Liver (tissue), 9 donors: ENCODE data around the gene YTHDC1. TPM values are rescaled to one million over a fixed set of nuclear protein-coding genes. Genes with fewer than 3 reads are reported as not detected.

Source experiments
- DNase-seq: peaks from one replicate; pipeline ENCODE4 v3.0.0-alpha.2; 2017; ENCODE audit warnings: low spot score
- H3K27ac ChIP-seq, 2 donors: one replicate each; pipeline ENCODE4 v1.7.0; 2013; ENCODE audit warnings: inconsistent platforms in 2 of 2, low read length in 2 of 2, control low read depth in 1 of 2, low read depth in 1 of 2, mild to moderate bottlenecking in 1 of 2
- H3K27me3 ChIP-seq, 4 donors: one replicate each; pipeline versions ENCODE4 v1.6.1 to v1.7.0; 2013; ENCODE audit warnings: low read length in 3 of 4, inconsistent platforms in 1 of 4, mild to moderate bottlenecking in 1 of 4, moderate library complexity in 1 of 4; ENCODE audit not compliant: control insufficient read depth in 4 of 4, insufficient read depth in 4 of 4
- H3K36me3 ChIP-seq, 4 donors: one replicate each; pipeline versions ENCODE4 v1.6.1 to v1.7.0; 2013; ENCODE audit warnings: low read length in 3 of 4, mild to moderate bottlenecking in 3 of 4, low read depth in 1 of 4, moderate library complexity in 1 of 4; ENCODE audit not compliant: control insufficient read depth in 4 of 4, insufficient read depth in 3 of 4
- H3K4me1 ChIP-seq, 4 donors: one replicate each; pipeline versions ENCODE4 v1.6.1 to v1.7.0; 2013; ENCODE audit warnings: low read length in 3 of 4, mild to moderate bottlenecking in 3 of 4, moderate library complexity in 1 of 4; ENCODE audit not compliant: control insufficient read depth in 4 of 4, insufficient read depth in 4 of 4
- H3K4me3 ChIP-seq, 3 donors: one replicate each; pipeline versions ENCODE4 v1.6.1 to v1.7.0; 2013; ENCODE audit warnings: low read length in 3 of 3, control low read depth in 1 of 3, low read depth in 1 of 3, mild to moderate bottlenecking in 1 of 3
- H3K9ac ChIP-seq, 2 donors: one replicate each; pipeline ENCODE4 v1.7.0; 2013; ENCODE audit warnings: low read length in 2 of 2, mild to moderate bottlenecking in 2 of 2, moderate library complexity in 2 of 2, control low read depth in 1 of 2, low read depth in 1 of 2
- H3K9me3 ChIP-seq, 4 donors: one replicate each; pipeline versions ENCODE4 v1.6.1 to v1.7.0; 2013; ENCODE audit warnings: low read length in 3 of 4; ENCODE audit not compliant: control insufficient read depth in 4 of 4
- ATF3 ChIP-seq: IDR thresholded peaks from 2 replicates; pipeline ENCODE4 v1.6.1; 2016; ENCODE audit warnings: antibody characterized with exemption
- EGR1 ChIP-seq, 2 donors: IDR thresholded peaks; 2 replicates each; pipeline ENCODE4 v1.6.1; 2016 to 2018; ENCODE audit warnings: antibody characterized with exemption in 2 of 2, low read depth in 2 of 2
- FOXA1 ChIP-seq: IDR thresholded peaks from 2 replicates; pipeline ENCODE4 v1.6.1; 2016; ENCODE audit warnings: antibody characterized with exemption
- FOXA2 ChIP-seq: IDR thresholded peaks from 2 replicates; pipeline ENCODE4 v1.6.1; 2016; ENCODE audit warnings: antibody characterized with exemption
- GABPA ChIP-seq, 2 donors: IDR thresholded peaks in 1 of 2; conservative IDR thresholded peaks in 1 of 2; 2 replicates each; pipeline ENCODE4 v1.6.1; 2016; ENCODE audit warnings: antibody characterized with exemption in 2 of 2, mild to moderate bottlenecking in 1 of 2, moderate library complexity in 1 of 2
- HNF4A ChIP-seq, 2 donors: conservative IDR thresholded peaks; 2 replicates each; pipeline ENCODE4 v1.6.1; 2016; ENCODE audit warnings: antibody characterized with exemption in 2 of 2, mild to moderate bottlenecking in 2 of 2
- HNF4G ChIP-seq: IDR thresholded peaks from 2 replicates; pipeline ENCODE4 v1.6.1; 2016; ENCODE audit warnings: antibody characterized with exemption
- NR2F2 ChIP-seq: IDR thresholded peaks from 2 replicates; pipeline ENCODE4 v1.6.1; 2016; ENCODE audit warnings: antibody characterized with exemption
- RAD21 ChIP-seq, 2 donors: IDR thresholded peaks; 2 replicates each; pipeline ENCODE4 v1.6.1; 2016; ENCODE audit warnings: antibody characterized with exemption in 2 of 2, mild to moderate bottlenecking in 2 of 2
- RXRA ChIP-seq, 2 donors: IDR thresholded peaks; 2 replicates each; pipeline ENCODE4 v1.6.1; 2017 to 2018; ENCODE audit warnings: antibody characterized with exemption in 2 of 2, mild to moderate bottlenecking in 1 of 2
- SP1 ChIP-seq: IDR thresholded peaks from 2 replicates; pipeline ENCODE4 v1.6.1; 2018; ENCODE audit warnings: antibody characterized with exemption, mild to moderate bottlenecking
- TAF1 ChIP-seq: conservative IDR thresholded peaks from 2 replicates; pipeline ENCODE4 v1.6.1; 2016; ENCODE audit warnings: antibody characterized with exemption, mild to moderate bottlenecking
- YY1 ChIP-seq: IDR thresholded peaks from 2 replicates; pipeline ENCODE4 v1.6.1; 2016; ENCODE audit warnings: antibody characterized with exemption, mild to moderate bottlenecking
- ZBTB33 ChIP-seq: IDR thresholded peaks from 2 replicates; pipeline ENCODE4 v1.6.1; 2016; ENCODE audit warnings: antibody characterized with exemption
- WGBS: extraction: QIAGEN DNeasy Blood & Tissue Kit; methylation state at CpG from one replicate; pipeline ENCODE4 v1.1.7; 2013; 5-methylcytosine and 5-hydroxymethylcytosine counted together
- polyA plus RNA-seq, 2 donors: library from polyadenylated mRNA; stranded (reverse) in 1 of 2; unstranded in 1 of 2; fragments of 200-250 nt in 1 of 2; fragments of >200 nt in 1 of 2; fragmentation: Nextera tagmentation in 1 of 2; extraction: Ambion mirVana in 1 of 2; gene quantifications; one replicate each; pipeline versions ENCODE4 v1.2.1 to v1.2.3, GENCODE V29; 2013 to 2015
- total RNA-seq, 2 donors: library from RNA; depleted of rRNA; stranded (reverse); fragments of >200 nt; gene quantifications; one replicate each; pipeline ENCODE4 v1.2.3, GENCODE V29; 2014
- TF ChIP-seq, protein P1 (sequence below): fragments of 150-350 bp; IDR thresholded peaks from 2 replicates; pipeline ENCODE4 v1.5.1; 2017; ENCODE audit warnings: improper control_type of control experiment, low read depth, low read length; ENCODE audit not compliant: missing input control
- TF ChIP-seq, protein P2 (sequence below): IDR thresholded peaks from 2 replicates; pipeline ENCODE4 v1.6.1; 2016; ENCODE audit warnings: antibody characterized with exemption
- TF ChIP-seq, protein P3 (sequence below): IDR thresholded peaks from 2 replicates; pipeline ENCODE4 v1.6.1; 2016; ENCODE audit warnings: antibody characterized with exemption, mild to moderate bottlenecking
- donor health status: healthy.
- donor health status: healthy.
- donor health status: healthy.
- donor health status: healthy.
- donor health status: healthy.

Gene YTHDC1
- total and polyA plus RNA-seq, 4 donors, result 15.5 to 30.3 (median 22.9) TPM

GRCh38 chr4:68337522-68337921, 12.4 kb downstream of the YTHDC1 start (continued):
- TF ChIP-seq, protein P1, sequence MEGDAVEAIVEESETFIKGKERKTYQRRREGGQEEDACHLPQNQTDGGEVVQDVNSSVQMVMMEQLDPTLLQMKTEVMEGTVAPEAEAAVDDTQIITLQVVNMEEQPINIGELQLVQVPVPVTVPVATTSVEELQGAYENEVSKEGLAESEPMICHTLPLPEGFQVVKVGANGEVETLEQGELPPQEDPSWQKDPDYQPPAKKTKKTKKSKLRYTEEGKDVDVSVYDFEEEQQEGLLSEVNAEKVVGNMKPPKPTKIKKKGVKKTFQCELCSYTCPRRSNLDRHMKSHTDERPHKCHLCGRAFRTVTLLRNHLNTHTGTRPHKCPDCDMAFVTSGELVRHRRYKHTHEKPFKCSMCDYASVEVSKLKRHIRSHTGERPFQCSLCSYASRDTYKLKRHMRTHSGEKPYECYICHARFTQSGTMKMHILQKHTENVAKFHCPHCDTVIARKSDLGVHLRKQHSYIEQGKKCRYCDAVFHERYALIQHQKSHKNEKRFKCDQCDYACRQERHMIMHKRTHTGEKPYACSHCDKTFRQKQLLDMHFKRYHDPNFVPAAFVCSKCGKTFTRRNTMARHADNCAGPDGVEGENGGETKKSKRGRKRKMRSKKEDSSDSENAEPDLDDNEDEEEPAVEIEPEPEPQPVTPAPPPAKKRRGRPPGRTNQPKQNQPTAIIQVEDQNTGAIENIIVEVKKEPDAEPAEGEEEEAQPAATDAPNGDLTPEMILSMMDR, result no peak

DNA sequence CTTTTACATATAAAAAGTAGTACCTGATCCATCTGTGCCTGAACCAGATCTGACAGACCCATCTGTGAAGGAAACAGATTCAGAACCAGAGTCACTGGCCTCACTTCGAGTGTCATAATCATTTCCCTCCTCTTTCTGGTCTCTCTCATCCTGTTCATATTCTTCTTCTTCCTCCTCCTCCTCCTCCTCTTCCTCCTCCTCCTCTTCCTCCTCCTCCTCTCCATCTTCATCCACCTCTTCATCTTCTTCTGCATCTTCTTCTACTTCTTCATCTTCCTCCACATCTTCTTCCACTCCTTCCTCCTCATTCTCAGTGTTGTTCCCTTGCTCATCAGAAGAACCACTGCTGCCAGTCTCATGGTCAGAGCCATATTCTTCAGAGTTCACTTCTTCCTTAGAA, 12.9 kb downstream of the YTHDC1 start:
- no peak overlapping the region for H3K27ac ChIP-seq
- H3K36me3 ChIP-seq, result peaks cover 2 to 34% (median 26%) of the 10 kb centered on the region in 4 donors
- no peaks in the 10 kb centered on the region for H3K9me3 ChIP-seq
- WGBS, result 68% methylated on average over 1 of the region's 1 CpG
- H3K4me1 ChIP-seq, result peaks cover 0 to 27% (median 15%) of the 10 kb centered on the region in 4 donors
- TF ChIP-seq, protein P2, sequence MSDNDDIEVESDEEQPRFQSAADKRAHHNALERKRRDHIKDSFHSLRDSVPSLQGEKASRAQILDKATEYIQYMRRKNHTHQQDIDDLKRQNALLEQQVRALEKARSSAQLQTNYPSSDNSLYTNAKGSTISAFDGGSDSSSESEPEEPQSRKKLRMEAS, result no peak
- no peak for TF ChIP-seq RAD21 (IDR thresholded peaks at IDR 0.05)
- TF ChIP-seq ATF3, result no peak
- no peak for TF ChIP-seq FOXA1
- no peak for TF ChIP-seq EGR1 (IDR thresholded peaks at IDR 0.05; ENCODE audit: low read depth in 2 of 2)
- no peak for TF ChIP-seq YY1
- no peak for TF ChIP-seq NR2F2
- TF ChIP-seq GABPA (IDR thresholded peaks at IDR 0.05 in 1 of 2, conservative IDR thresholded peaks at IDR 0.05 in 1 of 2), result no peak
- TF ChIP-seq TAF1, result no peak
- TF ChIP-seq FOXA2, result no peak
- TF ChIP-seq HNF4G, result no peak
- no peak for TF ChIP-seq HNF4A (conservative IDR thresholded peaks at IDR 0.05)
- TF ChIP-seq ZBTB33, result no peak
- TF ChIP-seq RXRA (IDR thresholded peaks at IDR 0.05), result no peak
- no peak for TF ChIP-seq SP1
- TF ChIP-seq, protein P3, sequence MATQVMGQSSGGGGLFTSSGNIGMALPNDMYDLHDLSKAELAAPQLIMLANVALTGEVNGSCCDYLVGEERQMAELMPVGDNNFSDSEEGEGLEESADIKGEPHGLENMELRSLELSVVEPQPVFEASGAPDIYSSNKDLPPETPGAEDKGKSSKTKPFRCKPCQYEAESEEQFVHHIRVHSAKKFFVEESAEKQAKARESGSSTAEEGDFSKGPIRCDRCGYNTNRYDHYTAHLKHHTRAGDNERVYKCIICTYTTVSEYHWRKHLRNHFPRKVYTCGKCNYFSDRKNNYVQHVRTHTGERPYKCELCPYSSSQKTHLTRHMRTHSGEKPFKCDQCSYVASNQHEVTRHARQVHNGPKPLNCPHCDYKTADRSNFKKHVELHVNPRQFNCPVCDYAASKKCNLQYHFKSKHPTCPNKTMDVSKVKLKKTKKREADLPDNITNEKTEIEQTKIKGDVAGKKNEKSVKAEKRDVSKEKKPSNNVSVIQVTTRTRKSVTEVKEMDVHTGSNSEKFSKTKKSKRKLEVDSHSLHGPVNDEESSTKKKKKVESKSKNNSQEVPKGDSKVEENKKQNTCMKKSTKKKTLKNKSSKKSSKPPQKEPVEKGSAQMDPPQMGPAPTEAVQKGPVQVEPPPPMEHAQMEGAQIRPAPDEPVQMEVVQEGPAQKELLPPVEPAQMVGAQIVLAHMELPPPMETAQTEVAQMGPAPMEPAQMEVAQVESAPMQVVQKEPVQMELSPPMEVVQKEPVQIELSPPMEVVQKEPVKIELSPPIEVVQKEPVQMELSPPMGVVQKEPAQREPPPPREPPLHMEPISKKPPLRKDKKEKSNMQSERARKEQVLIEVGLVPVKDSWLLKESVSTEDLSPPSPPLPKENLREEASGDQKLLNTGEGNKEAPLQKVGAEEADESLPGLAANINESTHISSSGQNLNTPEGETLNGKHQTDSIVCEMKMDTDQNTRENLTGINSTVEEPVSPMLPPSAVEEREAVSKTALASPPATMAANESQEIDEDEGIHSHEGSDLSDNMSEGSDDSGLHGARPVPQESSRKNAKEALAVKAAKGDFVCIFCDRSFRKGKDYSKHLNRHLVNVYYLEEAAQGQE, result no peak
- no peak overlapping the region for H3K9ac ChIP-seq
- H3K27me3 ChIP-seq, result no peaks in the 10 kb centered on the region
- no peak for DNase-seq
- H3K4me3 ChIP-seq, result no peak overlapping the region
